Stimulated activated CD8-positive, alpha-beta memory T cell treated with anti-CD3 and anti-CD28 coated beads, Interleukin-15, amount 100 ng/mL, for 1 hour (primary cell): ENCODE measurements around the gene FOXL1.
"Not testable (repeated sequence)": the region's sequence is repeated elsewhere in the genome, so short reads cannot be mapped to it uniquely, and the experiment has no call there.

ENCODE experiments used
- DNase-seq: peaks from one replicate; pipeline ENCODE4 v3.0.0-alpha.2; 2020; ENCODE audit warnings: low read depth

Gene FOXL1

DNA sequence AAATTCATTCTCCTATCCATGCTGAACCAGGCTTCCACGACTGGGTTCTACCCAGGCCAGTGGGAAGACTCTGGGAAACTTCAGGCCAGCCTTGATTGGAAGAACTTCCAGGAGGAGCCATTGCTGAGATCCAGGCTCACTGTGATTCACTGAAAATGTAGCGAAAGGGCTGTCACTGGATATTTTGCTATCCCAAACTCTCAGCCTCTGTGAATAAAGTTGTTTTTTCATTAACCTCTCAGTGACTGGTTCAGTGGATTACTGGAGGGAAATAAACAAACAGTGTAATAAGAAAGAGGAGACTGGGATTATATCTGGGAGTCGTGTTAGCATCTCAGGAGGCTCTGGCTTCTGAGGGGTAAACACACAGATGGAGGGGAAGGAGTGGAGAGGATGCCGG is 3.1 kb downstream of the FOXL1 start:
- DNase-seq = no peak

DNA sequence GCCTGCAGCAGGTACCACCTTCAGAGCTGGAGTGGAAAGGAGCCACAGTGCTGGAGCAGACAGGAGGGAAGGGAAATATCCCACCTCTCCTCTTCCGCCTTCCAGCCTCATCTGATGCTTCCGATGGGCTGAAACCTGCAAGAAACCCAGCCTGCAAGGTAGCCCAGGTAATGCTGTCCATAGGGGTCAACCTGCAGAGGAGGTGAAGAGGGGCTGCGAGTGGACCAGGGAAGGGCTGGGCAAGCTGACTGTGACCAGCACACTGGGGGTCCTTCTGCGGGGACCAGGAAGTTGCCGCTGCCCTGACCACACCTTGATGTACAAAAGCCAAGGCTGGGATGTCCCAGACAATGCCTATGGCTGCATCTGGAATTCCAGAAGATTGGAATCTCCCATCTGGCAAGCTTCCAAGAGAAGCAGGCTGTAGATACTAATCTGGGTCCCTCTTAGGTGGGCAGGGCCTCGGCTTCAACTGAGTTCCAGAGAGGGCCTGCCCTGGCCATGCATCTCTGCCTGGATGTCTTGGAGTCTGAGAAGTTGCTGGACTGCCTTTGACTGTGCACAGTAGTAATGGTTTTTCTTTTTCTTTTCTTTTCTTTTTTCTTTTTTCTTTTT is 5.8 kb downstream of the FOXL1 start:
- no peak for DNase-seq

DNA sequence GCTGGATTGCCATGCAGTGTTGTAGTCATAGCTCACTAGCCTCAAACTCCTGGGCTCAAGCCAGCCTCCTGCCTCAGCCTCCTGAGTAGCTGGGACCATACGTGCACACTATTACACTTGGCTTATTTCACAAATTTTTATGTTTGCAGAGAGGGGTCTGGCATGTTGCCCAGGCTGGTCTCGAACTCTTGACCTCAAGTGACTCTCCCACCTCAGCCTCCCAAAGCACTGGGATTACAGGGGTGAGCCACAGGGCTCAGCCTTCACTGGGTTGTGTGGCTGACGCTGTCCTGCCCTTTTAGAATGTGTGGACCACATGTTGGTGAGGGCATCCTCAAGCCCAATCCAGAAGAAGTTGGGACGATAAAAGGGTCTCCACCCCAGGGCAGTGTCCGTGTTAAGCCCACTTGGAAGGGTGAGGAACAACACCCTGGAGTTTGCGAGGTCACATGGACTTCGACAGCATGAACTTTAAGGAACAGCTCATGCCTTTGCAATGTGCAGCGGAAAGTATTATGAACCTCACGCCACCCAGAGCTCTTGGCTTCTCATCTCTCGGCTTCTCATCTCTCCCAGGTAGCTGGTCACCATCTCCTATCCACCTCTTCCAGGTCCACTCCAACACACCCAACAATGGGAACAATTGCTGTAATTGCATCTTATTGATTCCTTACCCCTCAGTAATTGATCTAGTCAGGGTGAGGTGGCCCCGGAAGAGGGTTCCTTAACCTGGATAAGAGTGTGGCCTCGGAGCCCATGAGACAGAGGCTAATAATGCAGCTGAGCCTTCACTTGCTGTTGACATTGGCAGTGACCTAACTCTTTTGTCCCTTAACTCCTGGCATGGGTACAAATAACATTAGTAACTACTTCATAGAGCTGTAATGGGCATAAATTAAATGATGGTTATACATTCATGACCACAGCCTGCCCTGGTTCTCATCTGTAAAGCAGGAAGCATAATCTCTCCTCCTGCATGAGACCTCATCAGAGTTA is 6.7 kb downstream of the FOXL1 start:
- DNase-seq = no peak

DNA sequence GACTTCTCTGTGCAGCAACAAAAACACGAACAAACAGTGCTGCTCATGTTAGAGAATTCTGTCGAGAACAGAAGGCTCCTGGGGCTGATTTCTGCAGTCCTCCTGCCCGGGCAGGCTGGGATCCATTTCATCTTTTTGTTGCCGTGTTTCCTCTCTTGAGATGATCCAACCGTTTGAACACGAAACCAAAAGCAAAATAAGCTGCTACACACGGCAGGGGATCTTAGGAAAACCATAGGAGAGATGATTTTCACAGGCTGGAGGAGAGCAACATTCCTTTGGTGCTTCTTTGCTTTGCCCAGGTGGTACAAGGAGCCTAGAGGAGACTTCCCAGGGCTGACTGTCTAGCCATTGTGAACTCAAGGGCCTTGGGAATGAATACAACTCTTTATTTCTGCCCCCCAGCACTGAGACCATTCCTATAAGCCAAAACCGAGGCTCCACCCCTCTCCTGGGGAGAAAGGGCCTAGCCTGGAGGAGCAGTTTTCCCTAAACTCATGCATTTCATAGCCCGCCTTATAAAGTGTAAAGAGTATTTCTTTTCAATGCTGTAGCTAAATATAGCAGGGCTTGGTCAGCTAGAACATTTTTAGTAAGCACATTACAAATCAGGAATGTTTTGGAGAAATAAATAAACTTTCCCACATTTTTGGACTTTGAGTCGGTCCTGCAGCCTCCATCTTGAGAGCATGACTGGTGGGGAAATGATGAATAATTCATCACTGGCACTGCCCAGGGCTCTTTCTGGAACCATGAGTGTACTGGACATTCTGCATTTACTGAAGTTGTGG is 7.7 kb downstream of the FOXL1 start:
- DNase-seq = no peak

- no peak for DNase-seq
Measured at GRCh38 chr16:86587487-86587886, 9.1 kb downstream of the FOXL1 start.

DNA sequence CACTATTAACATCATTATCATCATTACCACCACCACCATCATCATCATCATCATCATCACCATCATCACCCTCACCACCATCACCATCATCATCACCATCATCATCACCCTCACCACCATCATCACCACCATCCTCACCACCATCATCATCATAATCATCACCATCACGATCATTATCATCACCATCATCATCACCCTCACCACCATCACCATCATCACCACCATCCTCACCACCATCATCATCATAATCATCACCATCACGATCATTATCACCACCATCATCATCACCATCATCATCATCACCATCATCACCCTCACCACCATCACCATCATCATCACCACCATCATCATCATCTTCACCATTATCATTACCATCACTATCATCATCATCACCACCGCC is 9.6 kb downstream of the FOXL1 start:
- not testable (repeated sequence) for DNase-seq

GRCh38 chr16:86590501-86591144 is 12.3 kb downstream of the FOXL1 start:
- DNase-seq = no peak

DNA sequence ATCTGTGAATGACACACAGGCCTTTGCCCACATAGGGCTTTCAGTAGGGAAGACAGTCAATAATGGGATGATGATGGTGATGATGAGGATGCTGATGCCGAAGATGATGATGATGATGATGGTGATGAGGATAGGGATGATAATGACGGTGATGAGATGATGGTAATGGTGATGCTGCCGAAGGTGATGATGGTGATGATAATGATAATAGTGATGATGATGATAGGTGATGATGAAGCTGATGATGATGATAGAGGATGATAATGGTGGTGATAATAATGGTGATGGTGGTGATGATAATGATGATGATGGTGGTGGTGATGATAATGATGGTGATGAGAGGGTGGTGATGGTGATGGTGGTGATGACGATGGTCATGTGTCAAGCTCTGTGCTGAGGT is 12.9 kb downstream of the FOXL1 start:
- no peak for DNase-seq

DNA sequence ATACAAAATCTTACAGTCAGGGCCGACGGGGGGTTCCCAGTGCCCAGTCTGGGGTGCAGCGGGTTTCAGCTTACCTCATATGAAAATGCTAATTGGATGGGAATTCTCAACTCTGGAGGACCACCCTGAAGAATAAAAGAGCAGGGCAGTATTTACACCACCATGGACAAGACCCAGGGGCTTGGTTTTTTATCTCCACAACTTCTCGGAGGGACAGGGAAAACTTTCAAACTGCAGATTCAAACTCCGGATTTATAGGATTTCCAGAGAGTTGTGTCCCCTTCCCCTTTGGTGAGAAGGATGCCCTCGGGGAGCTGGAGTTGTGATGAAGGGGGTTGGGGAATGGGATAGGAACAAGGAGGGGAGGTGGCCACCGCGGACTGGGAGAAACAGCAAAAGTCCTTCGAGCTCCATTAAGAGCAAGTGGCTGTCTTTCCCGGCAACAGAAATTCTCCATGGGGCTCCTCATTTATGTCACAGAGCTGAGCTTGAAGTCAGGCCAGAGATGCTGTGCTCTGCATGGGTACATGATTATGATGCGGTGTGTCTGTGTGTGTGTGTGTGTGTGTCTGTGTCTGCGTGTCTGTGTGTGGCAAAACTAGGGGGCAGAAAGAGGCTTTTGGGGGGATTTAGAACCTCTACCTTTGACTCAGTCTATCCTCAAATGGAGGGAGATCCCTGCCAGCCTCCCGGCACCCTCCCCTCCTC is 15.7 kb downstream of the FOXL1 start:
- no peak for DNase-seq

DNA sequence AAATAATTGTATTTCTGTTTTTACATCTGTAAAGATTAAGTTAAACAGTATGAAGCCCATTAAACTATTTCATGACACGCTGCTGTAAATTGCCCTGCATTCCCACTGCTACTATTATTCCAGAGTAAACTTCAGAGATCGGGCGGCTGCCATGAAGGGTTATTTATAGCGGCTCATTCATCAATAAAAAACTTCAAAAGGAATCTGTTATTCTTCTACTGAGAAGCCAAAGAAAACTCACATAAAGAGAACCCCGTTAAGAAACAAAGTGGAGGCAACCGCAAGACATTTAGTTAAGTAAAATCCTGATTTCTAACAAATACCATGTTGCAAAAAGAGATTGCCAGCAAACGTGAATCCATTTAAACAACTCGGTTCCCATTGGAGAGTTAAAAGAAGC is 16.4 kb downstream of the FOXL1 start:
- DNase-seq = no peak

- no peak for DNase-seq
Measured at GRCh38 chr16:86595983-86596605, 17.7 kb downstream of the FOXL1 start.

- no peak for DNase-seq
Measured at GRCh38 chr16:86597126-86597879, 19.0 kb downstream of the FOXL1 start.

DNA sequence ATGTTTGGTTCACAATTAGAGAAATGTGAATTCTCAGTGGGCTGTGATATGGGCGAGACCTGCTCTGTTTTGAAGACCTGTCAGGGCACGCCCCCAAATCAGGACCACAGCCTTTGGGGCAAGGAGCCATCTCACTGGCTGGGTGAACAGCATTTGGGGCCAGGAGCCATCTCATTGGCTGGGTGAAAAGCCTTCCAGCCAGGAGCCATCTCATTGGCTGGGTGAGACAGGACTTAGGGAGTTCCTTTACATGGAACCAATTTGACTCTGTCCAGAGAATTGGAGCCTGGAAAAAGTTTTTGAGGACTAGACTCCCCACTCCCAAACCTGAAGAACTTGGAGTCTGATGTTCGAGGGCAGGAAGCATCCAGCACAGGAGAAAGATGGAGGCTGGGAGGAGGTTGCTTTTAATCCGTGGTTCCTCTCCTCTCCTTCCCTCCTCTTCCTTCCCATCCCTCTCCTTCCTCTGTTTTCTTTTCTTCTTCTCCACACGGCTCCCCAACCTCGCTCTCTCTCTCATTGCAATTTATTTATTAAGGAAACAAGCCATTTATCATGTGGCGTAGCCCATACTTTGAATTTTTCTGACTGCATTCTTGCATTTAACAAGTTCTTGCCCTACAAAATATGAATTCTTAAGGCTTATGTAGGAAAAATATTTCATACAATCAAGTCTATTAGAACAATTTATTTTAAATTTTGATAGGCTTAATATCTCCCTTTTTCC is 19.7 kb downstream of the FOXL1 start:
- no peak for DNase-seq

GRCh38 chr16:86598607-86599565 is 20.5 kb downstream of the FOXL1 start:
- no peak for DNase-seq

GRCh38 chr16:86601356-86601755 is 23.0 kb downstream of the FOXL1 start:
- no peak for DNase-seq

DNA sequence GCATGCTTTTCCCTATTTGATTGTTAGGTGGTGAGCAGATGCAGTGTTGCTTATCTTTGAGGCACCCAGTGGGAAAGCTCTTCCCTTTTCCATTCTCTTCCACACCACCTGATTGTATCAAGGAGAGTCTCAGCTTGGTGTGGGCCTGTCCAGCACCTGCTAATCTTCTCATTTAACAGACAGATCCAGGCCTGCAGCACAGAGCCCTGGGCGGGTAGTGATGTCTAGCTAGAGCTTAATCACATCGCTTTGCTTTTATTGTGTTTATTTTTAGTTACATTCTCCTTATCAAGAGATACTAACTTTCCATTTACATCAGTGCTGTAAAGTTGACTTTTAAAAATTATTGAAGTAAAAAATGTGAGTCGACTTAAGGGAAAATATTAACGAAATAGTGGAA is 24.2 kb downstream of the FOXL1 start:
- DNase-seq = no peak

DNA sequence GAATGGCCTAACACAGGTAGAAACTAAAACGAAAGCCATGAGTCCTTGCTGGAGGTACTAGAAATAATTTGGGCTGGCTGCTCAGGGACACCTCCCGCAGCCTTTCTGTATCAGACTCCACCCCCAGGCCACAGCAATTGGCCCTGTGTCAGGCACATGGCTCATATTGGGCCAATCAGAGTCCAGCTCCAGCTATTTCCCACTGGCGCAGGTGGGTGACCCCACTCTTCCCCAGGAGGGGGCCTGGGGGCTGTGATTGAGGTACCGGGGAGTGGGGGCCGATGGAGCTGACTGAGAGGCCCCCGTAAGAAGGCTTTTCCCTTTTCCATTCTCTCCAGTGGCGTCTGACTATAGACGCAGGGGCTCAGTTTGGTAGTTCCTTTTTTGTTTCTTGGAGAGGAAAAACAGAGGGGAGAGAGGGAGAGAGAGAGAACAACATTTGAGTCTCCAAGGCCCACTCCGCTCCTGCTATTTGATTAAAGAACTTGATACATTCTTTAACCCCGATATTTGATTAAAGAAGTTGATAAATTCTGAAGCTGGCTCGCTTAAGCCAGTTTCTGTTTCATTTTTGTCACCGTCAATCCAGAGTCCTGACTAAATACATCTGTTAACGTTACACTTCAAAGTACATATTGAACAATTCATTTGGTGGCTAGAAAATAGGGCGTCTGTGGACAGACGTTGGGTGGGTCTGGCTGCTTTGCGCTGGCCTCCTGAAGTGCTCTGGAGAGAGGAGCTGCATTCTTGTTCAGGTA is 26.3 kb downstream of the FOXL1 start:
- DNase-seq = peak; percentile 20

GRCh38 chr16:86605950-86606349 is 27.6 kb downstream of the FOXL1 start:
- no peak for DNase-seq
